Endothelial cell of umbilical vein (primary cell): Measurements from ENCODE around the gene ZNF276. TPM values are rescaled to one million over a fixed set of nuclear protein-coding genes. Genes with fewer than 3 reads are reported as not detected.

Source experiments
- BruUV-seq: library from RNA; stranded (reverse); fragments of 400-500 nt; replicated peaks from 2 replicates; lab custom pipeline; 2021; lab: Mats Ljungman, UMichigan
- CTCF ChIA-PET: fragments of 300-600, 350-600 bp; sonication (Branson Sonifier 250); formaldehyde crosslinking; loops from one replicate; lab custom pipeline; 2021; ENCODE audit warnings: antibody characterized with exemption, inconsistent platforms; lab: Charles Lee
- POLR2A ChIA-PET: fragments of 300-600, 350-600 bp; sonication (Branson Sonifier 250); formaldehyde crosslinking; loops from one replicate; lab custom pipeline; 2021; ENCODE audit warnings: antibody characterized with exemption, inconsistent platforms; lab: Charles Lee
- DNase-seq: peaks from one replicate; pipeline ENCODE4 v3.0.0-alpha.2; 2011; ENCODE audit warnings: low read depth, low spot score
- FAIRE-seq: peaks from 2 replicates; lab custom pipeline; 2011; peaks lifted over from hg19 to GRCh38; lab: Jason Lieb, UNC
- H2AFZ ChIP-seq: 2 replicates; pipeline ENCODE4 v1.6.0; 2012; ENCODE audit warnings: low read depth, low read length, control low read depth, inconsistent platforms
- H3K27ac ChIP-seq: 2 replicates; pipeline ENCODE4 v1.5.1; 2011; ENCODE audit warnings: low read depth, mild to moderate bottlenecking, control low read depth, low read length, moderate library complexity; ENCODE audit not compliant: insufficient read depth
- H3K27me3 ChIP-seq, 2 experiments: 2 replicates each; pipeline versions ENCODE4 v1.6.0 to v1.6.1; 2011; ENCODE audit warnings: low read length in 2 of 2, mixed read lengths in 1 of 2; ENCODE audit not compliant: control insufficient read depth in 2 of 2, insufficient read depth in 2 of 2
- H3K36me3 ChIP-seq, 2 experiments: 2 replicates in 1 of 2; 3 replicates in 1 of 2; pipeline ENCODE4 v1.5.1; 2011; ENCODE audit warnings: low read length in 2 of 2, mild to moderate bottlenecking in 1 of 2, moderate library complexity in 1 of 2; ENCODE audit not compliant: control insufficient read depth in 2 of 2, insufficient read depth in 2 of 2; ENCODE audit errors: extremely low read depth in 1 of 2
- H3K4me1 ChIP-seq: 3 replicates; pipeline ENCODE4 v1.5.1; 2011; ENCODE audit warnings: mild to moderate bottlenecking, low read length; ENCODE audit not compliant: control insufficient read depth, insufficient read depth; ENCODE audit errors: extremely low read depth
- H3K4me2 ChIP-seq: 2 replicates; pipeline ENCODE4 v1.6.1; 2011; ENCODE audit warnings: low read length, control low read depth, mixed read lengths; ENCODE audit not compliant: insufficient read depth
- H3K4me3 ChIP-seq, 3 experiments: fragments of 200-600 bp in 1 of 3; sonication (generic), shearing (Covaris generic) in 1 of 3; replicated peaks in 1 of 3; 2 replicates each; pipeline ENCODE4 v1.5.1; 2011 to 2016; ENCODE audit warnings: control low read depth in 3 of 3, low read length in 3 of 3, mild to moderate bottlenecking in 2 of 3, inconsistent platforms in 1 of 3, low read depth in 1 of 3, moderate library complexity in 1 of 3; ENCODE audit not compliant: insufficient read depth in 1 of 3
- H3K79me2 ChIP-seq: 2 replicates; pipeline ENCODE4 v1.6.0; 2012; ENCODE audit warnings: low read length, inconsistent platforms; ENCODE audit not compliant: control insufficient read depth, insufficient read depth
- H3K9ac ChIP-seq: replicated peaks from 2 replicates; pipeline ENCODE3; 2011; ENCODE audit warnings: low read length, control low read depth; ENCODE audit not compliant: insufficient read depth; ENCODE audit errors: extremely low read depth
- H3K9me1 ChIP-seq: replicated peaks from 3 replicates; pipeline ENCODE4 v1.6.0; 2011; ENCODE audit warnings: mild to moderate bottlenecking, low read length; ENCODE audit not compliant: control insufficient read depth, insufficient read depth; ENCODE audit errors: extremely low read depth
- H3K9me3 ChIP-seq: replicated peaks from 2 replicates; pipeline ENCODE4 v1.5.1; 2012; ENCODE audit warnings: low read length, inconsistent platforms; ENCODE audit not compliant: control insufficient read depth, insufficient read depth
- H4K20me1 ChIP-seq: replicated peaks from 2 replicates; pipeline ENCODE3; 2011; ENCODE audit warnings: mild to moderate bottlenecking, low read length; ENCODE audit not compliant: control insufficient read depth, insufficient read depth; ENCODE audit errors: extremely low read depth
- FOS ChIP-seq: IDR thresholded peaks from 2 replicates; pipeline ENCODE4 v1.6.1; 2011; ENCODE audit warnings: mild to moderate bottlenecking, low read length, moderate library complexity, borderline replicate concordance; ENCODE audit not compliant: insufficient read depth
- GATA2 ChIP-seq: IDR thresholded peaks from 2 replicates; pipeline ENCODE4 v1.7.0; 2011; ENCODE audit warnings: low read depth, mild to moderate bottlenecking, moderate library complexity, mixed read lengths, low read length; ENCODE audit not compliant: insufficient read length, insufficient read depth
- MYC ChIP-seq: IDR thresholded peaks from one replicate; pipeline ENCODE4 v1.6.1; 2011; ENCODE audit warnings: mild to moderate bottlenecking, low read depth, low read length
- POLR2AphosphoS5 ChIP-seq: IDR thresholded peaks from 2 replicates; pipeline ENCODE4 v1.6.1; 2012; ENCODE audit warnings: low read depth, mild to moderate bottlenecking, control low read depth, low read length, moderate library complexity; ENCODE audit not compliant: insufficient read depth
- dilution Hi-C: fragments of 300-500 bp; cut with MboI; formaldehyde crosslinking; loops from one replicate; pipeline ENCODE4 v1.15.0; 2019; ENCODE audit warnings: low sequenced_read_pairs; ENCODE audit not compliant: extremely low pct_ligation_motif_present
- intact Hi-C: fragments of 100-400 bp; cut with micrococcal nuclease; formaldehyde crosslinking; loops from one replicate; pipeline ENCODE4 v1.10.0; 2022
- polyA plus RNA-seq, 4 experiments: library from polyadenylated mRNA; depleted of rRNA in 3 of 4; stranded (reverse) in 3 of 4; unstranded in 1 of 4; fragments of >200 nt; gene quantifications; 2 replicates each; pipeline versions ENCODE4 v1.2.1 to v1.2.3, GENCODE V29; 2011 to 2012; ENCODE audit warnings: missing spikeins in 1 of 4
- total RNA-seq: library from RNA; stranded (reverse); gene quantifications from 2 replicates; pipeline ENCODE4 v1.2.3, GENCODE V29; 2021
- TF ChIP-seq, protein P1 (sequence below), 2 donors: IDR thresholded peaks; 1 replicate in 1 of 2; 2 replicates in 1 of 2; pipeline ENCODE4 v1.5.1; 2011; ENCODE audit warnings: low read length in 2 of 2, mild to moderate bottlenecking in 2 of 2, moderate library complexity in 2 of 2, control low read depth in 1 of 2, inconsistent platforms in 1 of 2, low read depth in 1 of 2; ENCODE audit not compliant: insufficient read depth in 1 of 2; ENCODE audit errors: extremely low read depth in 1 of 2
- TF ChIP-seq, protein P2 (sequence below): IDR thresholded peaks from 2 replicates; pipeline ENCODE4 v1.6.1; 2011; ENCODE audit not compliant: insufficient read depth, insufficient read length

The ZNF276 gene
- total and polyA plus RNA-seq, 2 donors (not counting 3 experiments of a cell fraction or from before 2014, with no cell fraction given) = 36.6 to 40.0 TPM

DNA sequence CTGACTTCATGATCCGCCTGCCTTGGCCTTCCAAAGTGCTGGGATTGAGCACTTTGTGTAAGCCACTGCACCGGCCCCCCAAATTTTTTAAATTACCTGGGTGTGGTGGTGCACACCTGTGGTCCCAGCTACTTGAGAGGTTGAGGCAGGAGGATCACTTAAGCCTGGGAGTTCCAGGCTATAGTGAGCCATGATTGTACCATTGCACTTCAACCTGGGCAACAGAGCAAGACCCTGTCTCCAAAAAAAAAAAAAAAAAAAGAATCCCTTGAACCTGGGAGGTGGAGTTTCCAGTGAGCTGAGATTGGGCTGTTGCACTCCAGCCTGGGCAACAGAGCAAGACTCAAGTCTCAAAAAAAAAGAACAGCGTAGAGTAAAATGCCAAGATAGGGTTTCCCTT is 15.2 kb downstream of the ZNF276 start:
- Histone ChIP-seq H4K20me1 (no peaks in the 10 kb centered on the region), H3K36me3 (peaks cover 24 to 68% of the 10 kb centered on the region in 2 experiments), H3K9me1 (no peaks in the 10 kb centered on the region), H3K9ac (no peak overlapping the region), H3K27me3 (no peaks in the 10 kb centered on the region), H3K27ac (no peak overlapping the region), H3K4me1 (no peaks in the 10 kb centered on the region), H3K4me2 (no peak overlapping the region), H3K79me2 (no peaks in the 10 kb centered on the region), H2AFZ (no peak overlapping the region), H3K9me3 (no peaks in the 10 kb centered on the region), H3K4me3 (no peak overlapping the region)
- dilution Hi-C loops (no loop called here), intact Hi-C loops (no loop called here)
- POLR2A ChIA-PET = no interaction called here
- CTCF ChIA-PET = no interaction called here
- FAIRE-seq (no peak), DNase-seq (no peak)
- BruUV-seq = no TSS peak
- no peak for TF ChIP-seq POLR2AphosphoS5

DNA sequence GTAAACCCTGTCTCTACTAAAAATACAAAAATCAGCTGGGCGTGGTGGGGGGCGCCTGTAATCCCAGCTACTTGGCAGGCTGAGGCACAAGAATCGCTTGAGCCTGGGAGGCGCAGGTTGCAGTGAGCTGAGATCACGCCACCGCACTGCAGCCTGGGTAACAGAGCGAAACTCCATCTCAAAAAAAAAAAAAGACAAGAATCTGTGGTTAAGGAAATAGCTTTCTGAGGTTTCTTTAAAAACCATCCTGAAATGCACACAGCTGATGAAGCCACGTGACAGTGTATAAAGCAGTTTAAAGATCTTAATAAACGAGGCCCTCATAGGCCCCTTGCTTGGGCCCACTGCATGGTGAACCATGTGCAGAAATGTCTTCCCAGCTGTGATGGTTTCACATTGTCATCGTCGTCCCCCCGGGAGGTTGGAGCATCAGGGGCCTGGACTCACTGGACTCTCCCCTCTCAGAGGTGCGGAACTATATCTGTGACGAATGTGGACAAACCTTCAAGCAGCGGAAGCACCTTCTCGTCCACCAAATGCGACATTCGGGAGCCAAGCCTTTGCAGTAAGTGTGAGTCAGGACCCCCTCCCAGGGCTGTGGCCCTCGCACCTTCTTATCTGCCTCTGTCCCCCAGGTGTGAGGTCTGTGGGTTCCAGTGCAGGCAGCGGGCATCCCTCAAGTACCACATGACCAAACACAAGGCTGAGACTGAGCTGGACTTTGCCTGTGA is 16.2 kb downstream of the ZNF276 start:
- Histone ChIP-seq H3K9ac (no peak overlapping the region), H3K79me2 (no peaks in the 10 kb centered on the region), H4K20me1 (no peaks in the 10 kb centered on the region), H3K9me1 (no peaks in the 10 kb centered on the region), H3K4me2 (no peak overlapping the region), H3K27ac (no peak overlapping the region), H2AFZ (no peak overlapping the region), H3K27me3 (no peaks in the 10 kb centered on the region), H3K9me3 (no peaks in the 10 kb centered on the region), H3K4me1 (no peaks in the 10 kb centered on the region), H3K4me3 (no peak overlapping the region), H3K36me3 (peaks cover 24 to 63% of the 10 kb centered on the region in 2 experiments)
- DNase-seq = no peak
- CTCF ChIA-PET = interaction anchor here (1.1 kb wide), 1 partner anchor 31 kb away, joined by 7 read pairs; no protein-coding TSS in a partner anchor
- intact Hi-C loops = no loop called here
- POLR2A ChIA-PET = no interaction called here
- TF ChIP-seq, protein P1, sequence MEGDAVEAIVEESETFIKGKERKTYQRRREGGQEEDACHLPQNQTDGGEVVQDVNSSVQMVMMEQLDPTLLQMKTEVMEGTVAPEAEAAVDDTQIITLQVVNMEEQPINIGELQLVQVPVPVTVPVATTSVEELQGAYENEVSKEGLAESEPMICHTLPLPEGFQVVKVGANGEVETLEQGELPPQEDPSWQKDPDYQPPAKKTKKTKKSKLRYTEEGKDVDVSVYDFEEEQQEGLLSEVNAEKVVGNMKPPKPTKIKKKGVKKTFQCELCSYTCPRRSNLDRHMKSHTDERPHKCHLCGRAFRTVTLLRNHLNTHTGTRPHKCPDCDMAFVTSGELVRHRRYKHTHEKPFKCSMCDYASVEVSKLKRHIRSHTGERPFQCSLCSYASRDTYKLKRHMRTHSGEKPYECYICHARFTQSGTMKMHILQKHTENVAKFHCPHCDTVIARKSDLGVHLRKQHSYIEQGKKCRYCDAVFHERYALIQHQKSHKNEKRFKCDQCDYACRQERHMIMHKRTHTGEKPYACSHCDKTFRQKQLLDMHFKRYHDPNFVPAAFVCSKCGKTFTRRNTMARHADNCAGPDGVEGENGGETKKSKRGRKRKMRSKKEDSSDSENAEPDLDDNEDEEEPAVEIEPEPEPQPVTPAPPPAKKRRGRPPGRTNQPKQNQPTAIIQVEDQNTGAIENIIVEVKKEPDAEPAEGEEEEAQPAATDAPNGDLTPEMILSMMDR (IDR thresholded peaks at IDR 0.05; ENCODE audit: extremely low read depth in 1 of 2, insufficient read depth in 1 of 2, low read depth in 1 of 2, low read length in 2 of 2) = no peak
- TF ChIP-seq GATA2 = no peak
- no peak for TF ChIP-seq FOS
- TF ChIP-seq, protein P2, sequence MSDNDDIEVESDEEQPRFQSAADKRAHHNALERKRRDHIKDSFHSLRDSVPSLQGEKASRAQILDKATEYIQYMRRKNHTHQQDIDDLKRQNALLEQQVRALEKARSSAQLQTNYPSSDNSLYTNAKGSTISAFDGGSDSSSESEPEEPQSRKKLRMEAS = no peak
- TF ChIP-seq MYC = no peak
- dilution Hi-C loops = no loop called here
- FAIRE-seq = no peak
- BruUV-seq = no TSS peak
